Activated CD4-positive, alpha-beta T cell treated with anti-CD3 and anti-CD28 coated beads, Interleukin-2, amount 10 ng/mL, durations not matched to agents 24 days and 14 days (primary cell): ENCODE results near the gene TSKS. TPM values are rescaled to one million over a fixed set of nuclear protein-coding genes. Genes with fewer than 3 reads are reported as not detected.

Experiments
- total RNA-seq: library from RNA; stranded (reverse); gene quantifications from 2 replicates; pipeline ENCODE4 v1.2.3, GENCODE V29; 2022

TSKS gene
- total RNA-seq, 1 donor from 2014 or later, result 1.6 TPM

Other genes with a start within 250 kb of the TSKS start
- 2.0 and 4.3 TPM in 2 replicates for gene RCN3, start 235.3 kb downstream of the TSKS start, total RNA-seq
- 66.1 and 68.5 TPM in 2 replicates for gene NOSIP, start 182.8 kb downstream of the TSKS start, total RNA-seq
- gene PRRG2, start 182.0 kb downstream of the TSKS start, total RNA-seq, result 0.56 and 1.0 TPM in 2 replicates
- gene PRR12, start 172.1 kb downstream of the TSKS start, total RNA-seq, result 31.1 and 32.7 TPM in 2 replicates
- 4.1 and 5.0 TPM in 2 replicates for gene RRAS, start 123.2 kb downstream of the TSKS start, total RNA-seq
- 75.0 and 84.9 TPM in 2 replicates for gene SCAF1, start 121.1 kb downstream of the TSKS start, total RNA-seq
- gene IRF3, start 97.4 kb downstream of the TSKS start, total RNA-seq, result 146 and 151 TPM in 2 replicates
- gene BCL2L12, start 97.4 kb downstream of the TSKS start, total RNA-seq, result 69.3 and 72.0 TPM in 2 replicates
- 510 and 512 TPM in 2 replicates for gene PRMT1, start 86.0 kb downstream of the TSKS start, total RNA-seq
- 8.4 and 8.6 TPM in 2 replicates for gene ADM5, start 73.7 kb downstream of the TSKS start, total RNA-seq
- 3.4 and 3.6 TPM in 2 replicates for gene CPT1C, start 72.2 kb downstream of the TSKS start, total RNA-seq
- gene AP2A1, start 3.7 kb upstream of the TSKS start, total RNA-seq, result 61.8 and 68.0 TPM in 2 replicates
- gene FUZ, start 50.0 kb upstream of the TSKS start, total RNA-seq, result 16.2 and 16.4 TPM in 2 replicates
- 49.1 and 51.5 TPM in 2 replicates for gene MED25, start 55.0 kb upstream of the TSKS start, total RNA-seq
- gene PTOV1, start 87.9 kb upstream of the TSKS start, total RNA-seq, result 121 and 124 TPM in 2 replicates
- 123 and 124 TPM in 2 replicates for gene PNKP, start 104.3 kb upstream of the TSKS start, total RNA-seq
- gene AKT1S1, start 114.0 kb upstream of the TSKS start, total RNA-seq, result 31.5 and 33.5 TPM in 2 replicates
- gene TBC1D17, start 114.4 kb upstream of the TSKS start, total RNA-seq, result 36.5 and 36.8 TPM in 2 replicates
- gene IL4I1, start 133.6 kb upstream of the TSKS start, total RNA-seq, result 40.4 and 41.4 TPM in 2 replicates
- 44.3 and 45.5 TPM in 2 replicates for gene ATF5, start 165.9 kb upstream of the TSKS start, total RNA-seq
- 217 and 232 TPM in 2 replicates for gene NUP62, start 166.2 kb upstream of the TSKS start, total RNA-seq
- not detected in 2 replicates for gene SIGLEC11, start 197.9 kb upstream of the TSKS start, total RNA-seq